Stimulated activated CD4-positive, alpha-beta T cell treated with anti-CD3 and anti-CD28 coated beads, Interleukin-4, amount 100 ng/mL, for 24 hours (primary cell): ENCODE data around the gene KIF27.

ENCODE experiments used
- DNase-seq: peaks from one replicate; pipeline ENCODE4 v3.0.0-alpha.2; 2020

The KIF27 gene

GRCh38 chr9:83800236-83801033 lies 120.8 kb downstream of the KIF27 start:
- no peak for DNase-seq

- DNase-seq: no peak
Measured at GRCh38 chr9:83794051-83794450, 127.2 kb downstream of the KIF27 start.

DNA sequence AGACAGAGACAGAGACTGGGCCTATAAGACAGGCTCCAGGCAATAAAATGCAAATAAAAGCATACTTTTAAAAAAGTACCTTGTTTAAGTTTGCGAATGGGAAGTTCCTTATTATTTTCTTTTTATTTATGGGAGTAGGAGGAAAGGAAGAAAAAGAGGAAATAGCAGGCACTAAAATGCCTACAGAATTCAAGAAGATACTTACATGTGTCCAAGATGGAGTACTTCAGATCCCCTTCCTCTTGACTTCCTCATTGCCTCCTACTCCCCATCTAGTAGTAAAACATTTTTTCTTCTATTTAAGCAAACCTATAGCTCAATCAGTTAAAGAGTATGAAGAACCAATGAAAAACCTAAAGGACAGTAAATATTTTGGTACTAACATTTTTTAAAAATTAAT lies 128.5 kb downstream of the KIF27 start:
- DNase-seq: no peak
